Measurements from ENCODE around the gene PLIN3. TPM values are rescaled to one million over a fixed set of nuclear protein-coding genes. Genes with fewer than 3 reads are reported as not detected.
"Not testable (repeated sequence)": the region's sequence is repeated elsewhere in the genome, so short reads cannot be mapped to it uniquely, and the experiment has no call there.

Gene PLIN3
- total RNA-seq, 2 experiments from 2014 or later, result 36.3 to 40.5 TPM

- POLR2A ChIA-PET, result interaction anchor here (0.7 to 1.7 kb wide), 3 partner anchors 40 to 60 kb away, joined by 3 to 4 read pairs (median 3); partner anchors contain the start of gene KDM4B
- H3K27me3 Mint-ChIP-seq, result no peaks in the 10 kb centered on the region
- peak overlapping the region; percentile 44 for H3K4me3 Mint-ChIP-seq
- DNase-seq, result no peak
- H3K36me3 Mint-ChIP-seq (ENCODE audit: low read depth), result peaks cover 31% of the 10 kb centered on the region
- H3K9me3 Mint-ChIP-seq, result no peaks in the 10 kb centered on the region
- no peak overlapping the region for H3K27ac Mint-ChIP-seq
- CTCF ChIA-PET, result interaction anchor here (0.8 kb wide), 1 partner anchor 118 kb away, joined by 3 read pairs; the partner anchor contains the start of gene FEM1A
- peaks cover 33% of the 10 kb centered on the region for H3K4me1 Mint-ChIP-seq
These were observed 41.3 kb upstream of the PLIN3 start for GRCh38 chr19:4908781-4909155.

GRCh38 chr19:4908360-4908759 is 40.9 kb upstream of the PLIN3 start:
- Mint-ChIP-seq H3K27me3 (no peaks in the 10 kb centered on the region), H3K9me3 (no peaks in the 10 kb centered on the region), H3K36me3 (ENCODE audit: low read depth) (peaks cover 27% of the 10 kb centered on the region), H3K4me3 (peak overlapping the region; percentile 44), H3K27ac (no peak overlapping the region), H3K4me1 (peaks cover 28% of the 10 kb centered on the region)
- CTCF ChIA-PET, result interaction anchor here (0.8 kb wide), 1 partner anchor 117 kb away, joined by 3 read pairs; the partner anchor contains the start of gene FEM1A
- POLR2A ChIA-PET, result interaction anchor here (1.0 kb wide), 1 partner anchor 58 kb away, joined by 3 read pairs; no protein-coding TSS in a partner anchor
- no peak for DNase-seq

GRCh38 chr19:4906963-4907362 is 39.5 kb upstream of the PLIN3 start:
- POLR2A ChIA-PET, result no interaction called here

GRCh38 chr19:4904481-4904880 is 37.0 kb upstream of the PLIN3 start:
- Mint-ChIP-seq H3K27me3 (no peaks in the 10 kb centered on the region), H3K27ac (no peak overlapping the region), H3K4me1 (no peaks in the 10 kb centered on the region), H3K4me3 (no peak overlapping the region), H3K36me3 (ENCODE audit: low read depth) (no peaks in the 10 kb centered on the region), H3K9me3 (no peaks in the 10 kb centered on the region)
- CTCF ChIA-PET, result interaction anchor here (0.6 kb wide), 1 partner anchor 1823 kb away, joined by 3 read pairs; no protein-coding TSS in a partner anchor
- DNase-seq, result no peak
- POLR2A ChIA-PET, result interaction anchor here (1.1 kb wide), 1 partner anchor 11 kb away, joined by 4 read pairs; no protein-coding TSS in a partner anchor

More at GRCh38 chr19:4906963-4907362, 39.5 kb upstream of the PLIN3 start:
- Mint-ChIP-seq H3K36me3 (ENCODE audit: low read depth) (peaks cover 14% of the 10 kb centered on the region), H3K4me1 (peaks cover 14% of the 10 kb centered on the region), H3K27me3 (no peaks in the 10 kb centered on the region), H3K4me3 (no peak overlapping the region), H3K9me3 (no peaks in the 10 kb centered on the region), H3K27ac (no peak overlapping the region)
- CTCF ChIA-PET, result interaction anchor here (0.8 kb wide), 1 partner anchor 32 kb away, joined by 4 read pairs; no protein-coding TSS in a partner anchor
- DNase-seq, result no peak

GRCh38 chr19:4902796-4903195 is 35.3 kb upstream of the PLIN3 start, which contains the start of gene ARRDC5:
TSS of gene ARRDC5 (minus strand) at chr19:4902896. CDS start at chr19:4902825, 71 bp downstream.
- Mint-ChIP-seq H3K27ac (no peak within 1 kb of the TSS), H3K36me3 (ENCODE audit: low read depth) (no peaks in the 10 kb centered on the region)
- DNase-seq, result no peak

GRCh38 chr19:4900879-4901278 is 33.4 kb upstream of the PLIN3 start:
- H3K27ac Mint-ChIP-seq; H3K4me3 Mint-ChIP-seq; H3K4me1 Mint-ChIP-seq; POLR2A ChIA-PET; H3K36me3 Mint-ChIP-seq (ENCODE audit: low read depth); H3K9me3 Mint-ChIP-seq; H3K27me3 Mint-ChIP-seq; DNase-seq: not testable (repeated sequence)
- CTCF ChIA-PET, result interaction anchor here (0.7 kb wide), 1 partner anchor 17 kb away, joined by 3 read pairs; no protein-coding TSS in a partner anchor

More at GRCh38 chr19:4902796-4903195, 35.3 kb upstream of the PLIN3 start, which contains the start of gene ARRDC5:
- Mint-ChIP-seq H3K4me3 (no peak within 1 kb of the TSS), H3K4me1 (no peaks in the 10 kb centered on the region), H3K9me3 (no peaks in the 10 kb centered on the region), H3K27me3 (no peaks in the 10 kb centered on the region)
- ChIA-PET CTCF (interaction anchor here (0.6 to 1.4 kb wide), 3 partner anchors 9 to 106 kb away, joined by 3 read pairs; no protein-coding TSS in a partner anchor), POLR2A (no interaction called here)

- Mint-ChIP-seq H3K27ac (no peak overlapping the region), H3K4me1 (no peaks in the 10 kb centered on the region), H3K27me3 (no peaks in the 10 kb centered on the region), H3K4me3 (no peak overlapping the region), H3K36me3 (ENCODE audit: low read depth) (no peaks in the 10 kb centered on the region), H3K9me3 (no peaks in the 10 kb centered on the region)
- CTCF ChIA-PET, result no interaction called here
- POLR2A ChIA-PET, result no interaction called here
- DNase-seq, result no peak
These were observed 29.7 kb upstream of the PLIN3 start for GRCh38 chr19:4897146-4897545.

GRCh38 chr19:4896372-4896771 is 28.9 kb upstream of the PLIN3 start:
- H3K27ac Mint-ChIP-seq, result no peak overlapping the region
- POLR2A ChIA-PET, result no interaction called here
- CTCF ChIA-PET, result no interaction called here
- no peaks in the 10 kb centered on the region for H3K36me3 Mint-ChIP-seq (ENCODE audit: low read depth)
- DNase-seq, result no peak
- H3K4me3 Mint-ChIP-seq, result no peak overlapping the region
- no peaks in the 10 kb centered on the region for H3K9me3 Mint-ChIP-seq
- no peaks in the 10 kb centered on the region for H3K27me3 Mint-ChIP-seq
- H3K4me1 Mint-ChIP-seq, result no peaks in the 10 kb centered on the region

- DNase-seq; H3K4me1 Mint-ChIP-seq; H3K9me3 Mint-ChIP-seq; POLR2A ChIA-PET; H3K27me3 Mint-ChIP-seq; H3K4me3 Mint-ChIP-seq; CTCF ChIA-PET; H3K36me3 Mint-ChIP-seq (ENCODE audit: low read depth); H3K27ac Mint-ChIP-seq: not testable (repeated sequence)
These were observed 25.5 kb upstream of the PLIN3 start for GRCh38 chr19:4892962-4893361.

GRCh38 chr19:4891066-4891465 is 23.6 kb upstream of the PLIN3 start:
- no peak overlapping the region for H3K27ac Mint-ChIP-seq
- DNase-seq, result no peak
- no peaks in the 10 kb centered on the region for H3K36me3 Mint-ChIP-seq (ENCODE audit: low read depth)
- CTCF ChIA-PET, result no interaction called here
- no peaks in the 10 kb centered on the region for H3K4me1 Mint-ChIP-seq
- POLR2A ChIA-PET, result no interaction called here
- H3K9me3 Mint-ChIP-seq, result no peaks in the 10 kb centered on the region
- H3K27me3 Mint-ChIP-seq, result no peaks in the 10 kb centered on the region
- no peak overlapping the region for H3K4me3 Mint-ChIP-seq

GRCh38 chr19:4889034-4889815 is 21.8 kb upstream of the PLIN3 start:
- Mint-ChIP-seq H3K27ac (no peak overlapping the region), H3K9me3 (no peaks in the 10 kb centered on the region), H3K4me1 (no peaks in the 10 kb centered on the region), H3K27me3 (no peaks in the 10 kb centered on the region), H3K36me3 (ENCODE audit: low read depth) (no peaks in the 10 kb centered on the region), H3K4me3 (no peak overlapping the region)
- ChIA-PET POLR2A (no interaction called here), CTCF (no interaction called here)
- no peak for DNase-seq

- H3K36me3 Mint-ChIP-seq (ENCODE audit: low read depth); H3K27ac Mint-ChIP-seq; H3K4me3 Mint-ChIP-seq; H3K27me3 Mint-ChIP-seq; H3K9me3 Mint-ChIP-seq; H3K4me1 Mint-ChIP-seq; CTCF ChIA-PET; DNase-seq; POLR2A ChIA-PET: not testable (repeated sequence)
These were observed 20.3 kb upstream of the PLIN3 start for GRCh38 chr19:4887803-4888202.

GRCh38 chr19:4884993-4885392 is 17.5 kb upstream of the PLIN3 start:
- H3K36me3 Mint-ChIP-seq (ENCODE audit: low read depth); POLR2A ChIA-PET; H3K27ac Mint-ChIP-seq; H3K4me3 Mint-ChIP-seq; H3K27me3 Mint-ChIP-seq; H3K4me1 Mint-ChIP-seq; CTCF ChIA-PET; DNase-seq; H3K9me3 Mint-ChIP-seq: not testable (repeated sequence)

GRCh38 chr19:4882874-4883273 is 15.4 kb upstream of the PLIN3 start:
- H3K9me3 Mint-ChIP-seq; H3K4me3 Mint-ChIP-seq; H3K36me3 Mint-ChIP-seq (ENCODE audit: low read depth); DNase-seq; H3K27ac Mint-ChIP-seq; H3K27me3 Mint-ChIP-seq; H3K4me1 Mint-ChIP-seq; POLR2A ChIA-PET: not testable (repeated sequence)
- CTCF ChIA-PET, result interaction anchor here (0.7 kb wide), 1 partner anchor 8 kb away, joined by 3 read pairs; no protein-coding TSS in a partner anchor

Measured in activated CD4-positive, alpha-beta memory T cell treated with anti-CD3 and anti-CD28 coated beads, Interleukin-2, amount 10 ng/mL, durations not matched to agents 7 days and 5 days (primary cell).